GM21526 (cell line): Measurements from ENCODE around the gene RIC8A.

Source experiments
- ATAC-seq: cut with Tn5 transposase; IDR thresholded peaks from one replicate; pipeline ENCODE4 v1.9.1; 2021; ENCODE audit warnings: moderate library complexity; ENCODE audit not compliant: unreplicated experiment, low FRiP score

The RIC8A gene

GRCh38 chr11:203945-204586, 3.4 kb upstream of the RIC8A start:
- ATAC-seq, result no peak

- no peak for ATAC-seq
Observed at GRCh38 chr11:204587-205109, 2.9 kb upstream of the RIC8A start.

- no peak for ATAC-seq
Observed at GRCh38 chr11:205221-206001, 2.1 kb upstream of the RIC8A start.

GRCh38 chr11:206002-206384, 1.5 kb upstream of the RIC8A start:
- no peak for ATAC-seq

GRCh38 chr11:206526-207207, 841 bp upstream of the RIC8A start:
- peak; percentile 17 for ATAC-seq

- no peak for ATAC-seq
Observed at GRCh38 chr11:207863-208180, 314 bp downstream of the RIC8A start.

GRCh38 chr11:208181-208916, 841 bp downstream of the RIC8A start:
- peak; percentile 46 for ATAC-seq

- no peak for ATAC-seq
Observed at GRCh38 chr11:208917-209260, 1.4 kb downstream of the RIC8A start.

- no peak for ATAC-seq
Observed at GRCh38 chr11:209275-210121, 2.0 kb downstream of the RIC8A start.

GRCh38 chr11:210122-210802, 2.8 kb downstream of the RIC8A start:
- no peak for ATAC-seq

GRCh38 chr11:210803-211180, 3.3 kb downstream of the RIC8A start:
- no peak for ATAC-seq

- ATAC-seq, result no peak
Observed at GRCh38 chr11:211295-211694, 3.8 kb downstream of the RIC8A start.

GRCh38 chr11:211741-212140, 4.2 kb downstream of the RIC8A start:
- ATAC-seq, result no peak

- ATAC-seq, result no peak
Observed at GRCh38 chr11:212150-213100, 4.9 kb downstream of the RIC8A start.

- no peak for ATAC-seq
Observed at GRCh38 chr11:213111-213510, 5.6 kb downstream of the RIC8A start.

- no peak for ATAC-seq
Observed at GRCh38 chr11:214083-214482, 6.6 kb downstream of the RIC8A start.

- ATAC-seq, result no peak
Observed at GRCh38 chr11:215581-216037, 8.1 kb downstream of the RIC8A start.
